GM18526 (cell line): ENCODE results near the gene TMEM38A.
A peak's percentile ranks its signal among the peaks of the same experiment; 100 is the strongest.

ENCODE experiments used
- POLR2A ChIP-seq: IDR thresholded peaks from 3 replicates; pipeline ENCODE4 v1.6.1; 2011; ENCODE audit not compliant: insufficient read length; ENCODE audit errors: extremely low read depth

TMEM38A gene

DNA sequence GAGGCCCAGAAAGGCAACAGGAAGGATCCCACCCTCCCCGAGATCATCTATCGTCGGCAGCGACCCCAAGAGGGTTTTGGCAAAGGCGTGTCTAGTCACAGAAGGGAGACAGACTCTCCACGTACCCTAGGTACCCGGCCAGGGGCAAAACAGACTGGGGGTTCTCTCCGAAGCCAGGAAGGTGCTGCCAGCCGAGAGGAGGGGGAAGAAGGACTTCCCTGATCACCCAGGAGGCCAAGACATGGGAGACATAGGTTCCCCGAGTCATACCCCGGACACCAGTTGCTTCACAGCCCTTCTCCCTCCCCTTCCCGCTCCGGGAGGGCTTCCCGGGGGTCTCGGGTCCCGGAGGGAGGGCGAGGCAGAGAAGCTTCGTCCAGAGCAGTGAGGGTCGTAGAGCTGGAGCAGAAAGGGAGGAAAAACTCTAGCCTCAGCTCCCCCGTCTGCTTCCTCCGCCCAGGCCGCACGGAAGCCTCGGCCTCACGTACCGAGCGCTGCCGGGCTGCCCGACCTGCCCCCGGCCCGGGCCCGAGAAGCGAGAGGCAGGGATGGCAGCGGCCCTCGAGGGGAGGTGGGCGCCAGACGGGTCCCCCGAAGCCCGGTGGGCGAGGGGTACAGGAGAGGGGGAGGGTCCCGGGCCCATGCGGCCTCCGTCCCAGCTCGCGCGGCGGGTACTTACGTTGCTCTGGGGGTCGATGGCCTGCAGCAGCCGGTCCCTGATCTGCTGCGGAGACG lies 33.6 kb upstream of the TMEM38A start:
- TF ChIP-seq POLR2A: no peak

DNA sequence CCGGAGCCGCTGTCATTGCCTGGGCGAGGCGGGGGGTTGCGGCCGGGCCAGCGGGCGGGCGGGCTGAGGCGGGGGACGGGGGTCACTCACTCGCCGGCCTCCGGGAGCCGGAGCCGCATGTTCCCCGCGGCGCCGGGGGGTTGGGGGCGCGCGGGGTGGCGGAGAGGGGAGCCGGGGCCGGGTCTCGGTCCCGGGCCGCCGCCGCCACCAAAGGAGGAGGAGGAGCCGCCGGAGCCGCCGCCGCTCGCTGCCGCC lies 33.1 kb upstream of the TMEM38A start:
- no peak for TF ChIP-seq POLR2A

DNA sequence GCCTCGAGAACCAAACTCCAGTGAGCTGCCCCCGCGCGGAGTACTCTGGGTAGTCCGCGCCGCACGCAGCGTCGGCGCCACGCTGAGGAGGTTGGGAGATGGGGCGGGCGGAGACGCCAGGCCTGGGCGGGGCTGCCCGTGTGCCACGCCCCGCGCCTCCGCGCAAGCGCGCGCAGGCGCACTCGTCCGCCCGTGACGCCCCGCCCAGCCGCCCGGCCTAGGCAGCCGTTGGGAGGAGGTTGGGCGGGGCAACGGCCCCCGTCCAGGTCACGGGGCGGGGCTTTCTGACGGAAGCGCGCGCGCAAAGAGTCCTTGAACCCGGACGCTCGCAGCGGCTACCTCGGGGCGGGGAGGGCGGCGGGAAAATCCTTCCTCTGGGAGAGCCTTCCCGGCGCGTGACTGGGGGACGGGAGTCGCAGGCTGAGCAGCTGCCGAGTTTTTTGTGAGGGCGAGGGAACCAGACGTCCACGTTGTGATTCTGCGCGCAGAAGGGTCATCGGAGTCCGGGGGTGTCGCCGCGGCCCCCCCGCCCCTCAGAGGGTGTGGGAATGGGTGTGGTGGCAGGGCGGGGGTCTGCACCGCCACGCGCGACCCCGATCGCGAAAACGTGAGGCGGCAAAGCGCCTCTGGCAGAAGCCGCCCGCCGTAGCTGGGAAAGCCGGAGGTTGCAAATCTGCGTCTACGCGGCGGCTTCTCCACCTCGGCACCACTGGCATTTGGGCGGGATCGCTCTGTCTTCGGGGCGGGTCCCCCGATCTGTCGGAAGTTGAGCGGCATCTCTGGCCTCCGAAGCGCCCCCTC lies 32.6 kb upstream of the TMEM38A start, which contains the start of gene MED26:
TSS of gene MED26 (minus strand) at position 22 of the 801 bp plus-strand sequence. CDS start 261 bp downstream, outside the sequence.
- TF ChIP-seq POLR2A: peak; percentile 90

DNA sequence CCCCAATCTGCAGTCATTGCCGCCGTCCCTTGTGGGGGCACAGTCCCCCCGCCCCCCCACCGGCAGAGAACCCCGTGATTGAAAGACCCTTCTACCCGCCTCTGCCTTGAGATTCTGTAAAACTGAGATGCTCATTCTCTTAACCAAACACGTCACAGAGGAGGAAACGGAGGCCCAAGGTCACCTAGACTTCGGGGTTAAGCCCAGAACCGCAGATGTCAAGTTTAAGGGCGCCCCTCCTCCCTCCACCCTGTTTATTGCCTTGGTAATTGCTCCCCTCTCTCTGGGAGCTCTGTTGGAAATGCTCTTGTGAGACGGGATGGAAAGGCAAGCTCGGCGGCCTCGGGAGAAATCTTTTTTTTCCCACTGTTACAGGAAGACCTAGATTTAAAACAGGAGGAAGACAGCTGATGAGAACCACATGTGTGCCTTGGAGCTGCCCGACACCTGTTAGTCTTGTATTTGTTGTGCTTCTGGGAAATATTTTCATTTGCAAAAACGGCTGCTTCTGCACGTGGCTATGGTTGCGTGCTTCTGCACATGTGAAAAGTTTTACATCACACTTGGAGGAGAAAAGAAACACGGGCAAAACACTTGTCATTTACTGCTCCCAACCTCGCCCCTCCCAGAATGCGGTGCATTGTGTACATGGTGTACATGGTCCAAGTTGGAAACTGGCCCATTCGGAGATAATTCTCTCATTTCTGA lies 31.8 kb upstream of the TMEM38A start:
- TF ChIP-seq POLR2A: no peak

DNA sequence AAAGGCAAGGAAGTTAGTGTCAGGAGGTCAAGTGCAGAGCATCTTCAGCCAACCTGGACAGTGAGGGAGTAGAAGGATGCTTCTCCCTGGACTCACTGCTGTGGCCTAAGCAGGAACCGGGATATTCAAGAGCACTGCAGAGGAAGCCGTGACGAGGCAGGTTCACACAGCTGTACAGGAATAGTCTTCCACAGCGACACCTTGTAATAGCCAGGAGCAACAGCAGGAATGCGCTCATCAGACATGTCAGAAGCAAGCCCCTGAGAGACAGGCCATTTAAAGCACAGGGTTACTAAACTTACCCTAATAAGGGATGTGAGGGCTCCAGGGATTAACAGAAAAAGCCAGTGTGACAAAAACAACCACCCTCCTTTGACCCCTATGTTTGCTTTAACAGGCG lies 29.5 kb upstream of the TMEM38A start:
- TF ChIP-seq POLR2A: no peak

DNA sequence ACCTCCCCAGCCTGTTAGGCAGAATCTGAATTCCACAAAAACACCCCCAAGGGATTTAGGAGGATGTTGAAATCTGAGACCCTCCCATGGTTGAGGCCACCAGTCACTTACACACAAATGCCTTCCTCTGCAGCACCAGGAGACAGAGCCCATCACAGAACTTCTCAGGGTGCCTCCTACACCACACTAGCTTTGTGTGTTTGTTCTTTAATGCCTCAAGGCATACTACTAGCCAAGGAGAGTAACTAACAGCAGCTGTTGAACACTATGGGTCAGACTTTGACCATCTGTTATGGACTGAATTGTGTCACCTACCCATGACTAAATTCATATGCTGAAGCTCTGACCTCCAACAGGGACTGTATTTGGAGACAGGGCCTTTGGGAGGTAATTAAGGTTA lies 23.4 kb upstream of the TMEM38A start:
- TF ChIP-seq POLR2A: no peak

DNA sequence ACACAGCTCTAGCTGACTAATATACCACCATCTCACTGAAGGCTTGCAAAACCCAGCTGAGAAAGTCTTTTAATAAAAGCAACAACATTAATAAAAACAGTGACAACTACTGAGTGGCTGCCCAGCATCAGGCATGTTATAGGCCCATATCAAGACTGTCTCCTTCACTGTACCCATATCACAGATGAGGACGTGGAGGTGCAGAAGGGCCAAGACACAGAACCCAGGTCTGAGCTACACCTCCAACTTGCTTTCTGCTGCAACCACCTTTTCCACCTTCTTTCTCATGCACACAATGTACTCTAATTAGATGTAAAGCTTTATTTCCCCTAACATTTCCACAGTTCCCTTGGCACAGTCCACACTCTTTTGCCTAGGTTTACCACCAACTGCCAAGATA lies 22.3 kb upstream of the TMEM38A start:
- TF ChIP-seq POLR2A: no peak

DNA sequence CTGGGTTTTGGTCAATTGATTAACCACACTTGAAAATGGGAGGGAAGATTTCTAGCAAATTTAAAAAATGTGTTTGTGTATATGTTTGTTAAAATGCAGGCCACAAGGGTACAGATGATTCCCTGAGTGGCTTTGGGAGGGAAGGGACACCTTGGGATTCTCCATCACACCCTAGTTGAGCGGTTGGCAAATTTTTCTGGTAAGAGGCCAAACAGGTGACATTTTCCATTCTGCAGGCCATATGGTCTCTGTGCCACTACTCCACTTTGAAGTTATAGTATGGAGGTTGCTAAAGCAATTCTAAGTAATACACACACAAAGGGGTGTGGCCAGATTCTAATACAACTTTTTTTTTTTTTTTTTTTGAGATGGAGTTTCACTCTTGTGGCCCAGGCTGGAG lies 20.0 kb upstream of the TMEM38A start:
- TF ChIP-seq POLR2A: no peak

DNA sequence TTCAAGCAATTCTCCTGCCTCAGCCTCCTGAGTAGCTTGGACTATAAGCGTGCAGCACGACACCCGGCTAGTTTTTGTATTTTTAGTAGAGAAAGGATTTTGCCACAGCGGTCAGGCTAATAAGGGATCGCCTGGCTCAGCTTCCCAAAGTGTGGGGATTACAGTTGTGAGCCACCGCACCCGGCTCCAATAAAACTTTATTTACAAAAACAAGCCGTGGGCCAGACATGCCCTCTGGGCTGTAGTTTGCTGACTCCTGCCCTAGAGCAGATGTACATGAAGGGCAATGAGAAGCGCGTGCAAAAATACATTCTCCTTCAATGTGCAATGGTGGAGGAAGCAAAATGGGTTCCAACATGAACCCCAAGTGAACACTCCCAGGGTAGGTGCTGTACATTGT lies 19.2 kb upstream of the TMEM38A start:
- TF ChIP-seq POLR2A: no peak

DNA sequence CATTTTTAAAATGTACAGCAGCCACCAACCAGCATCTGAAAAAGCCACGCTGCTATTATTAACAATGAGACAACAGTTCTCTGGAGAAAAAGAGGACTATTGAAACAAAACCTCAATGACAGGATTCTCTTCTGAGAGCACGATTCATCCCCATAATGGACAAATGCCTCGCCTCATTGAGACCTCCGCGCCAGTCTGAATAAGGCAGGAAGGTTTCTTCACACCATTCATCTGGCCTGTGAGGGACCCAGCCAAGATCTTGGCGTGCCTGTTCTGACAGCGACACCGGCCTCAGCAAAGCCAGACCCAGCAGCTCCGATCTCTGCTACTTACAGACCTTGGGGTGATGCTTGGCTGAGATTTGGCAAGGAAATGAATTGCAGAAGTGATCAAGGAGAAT lies 15.8 kb upstream of the TMEM38A start:
- no peak for TF ChIP-seq POLR2A

DNA sequence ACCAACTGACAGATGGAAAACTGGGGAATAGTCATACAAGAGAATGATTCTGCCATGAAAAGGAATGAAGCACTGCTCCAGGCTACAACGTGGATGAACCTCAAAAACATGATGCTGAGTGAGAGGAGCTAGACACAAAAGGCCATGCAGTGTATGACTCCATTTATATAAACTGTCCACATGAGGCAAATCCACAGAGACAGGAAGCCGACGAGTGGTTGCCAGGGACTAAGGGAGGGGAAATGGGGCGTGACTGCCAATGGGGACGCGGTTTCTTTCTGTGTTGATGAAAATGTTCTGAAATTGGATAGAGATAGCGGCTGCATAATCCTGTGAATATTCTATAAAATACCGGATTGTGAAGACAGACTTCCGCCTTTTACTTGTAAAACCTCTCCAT lies 11.2 kb upstream of the TMEM38A start:
- TF ChIP-seq POLR2A: no peak

DNA sequence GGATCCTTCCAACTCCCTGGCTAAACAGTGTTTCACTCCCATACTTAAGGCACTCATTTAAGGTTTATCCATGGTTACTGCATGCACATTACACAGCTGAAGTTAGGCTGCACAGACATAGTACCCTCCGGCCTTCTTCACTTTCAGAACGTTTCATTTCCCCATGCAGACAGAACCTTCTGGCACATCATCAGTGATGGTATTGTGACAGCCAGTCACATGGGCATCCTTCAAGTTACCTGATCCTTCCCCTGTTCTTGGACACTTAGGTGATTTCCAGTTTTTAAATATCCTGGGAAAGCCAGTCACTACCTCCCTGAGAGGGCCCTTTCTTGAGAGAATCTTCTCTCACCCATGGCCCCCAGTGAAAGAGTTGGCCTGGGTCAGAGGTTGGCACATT lies 10.1 kb upstream of the TMEM38A start:
- TF ChIP-seq POLR2A: no peak

DNA sequence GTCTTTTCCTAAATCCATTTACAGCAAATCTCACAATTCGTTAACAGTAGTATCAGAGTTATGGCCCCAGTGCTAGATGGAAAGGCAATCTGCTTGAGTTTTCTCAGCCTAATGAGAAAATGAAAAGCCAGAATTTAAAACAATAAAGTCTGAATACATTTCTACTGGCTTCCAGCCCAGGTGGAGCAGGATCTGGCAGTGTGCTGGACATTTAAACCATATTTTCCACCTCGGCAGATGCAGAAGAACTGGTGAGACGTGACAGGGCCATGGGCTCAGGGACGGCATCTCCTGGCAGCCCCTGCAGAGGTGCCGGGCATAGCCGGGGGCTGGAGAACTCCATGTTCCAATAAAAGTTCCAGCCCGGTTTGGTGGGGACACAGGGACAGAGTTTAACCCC lies 8.1 kb upstream of the TMEM38A start:
- TF ChIP-seq POLR2A: no peak

DNA sequence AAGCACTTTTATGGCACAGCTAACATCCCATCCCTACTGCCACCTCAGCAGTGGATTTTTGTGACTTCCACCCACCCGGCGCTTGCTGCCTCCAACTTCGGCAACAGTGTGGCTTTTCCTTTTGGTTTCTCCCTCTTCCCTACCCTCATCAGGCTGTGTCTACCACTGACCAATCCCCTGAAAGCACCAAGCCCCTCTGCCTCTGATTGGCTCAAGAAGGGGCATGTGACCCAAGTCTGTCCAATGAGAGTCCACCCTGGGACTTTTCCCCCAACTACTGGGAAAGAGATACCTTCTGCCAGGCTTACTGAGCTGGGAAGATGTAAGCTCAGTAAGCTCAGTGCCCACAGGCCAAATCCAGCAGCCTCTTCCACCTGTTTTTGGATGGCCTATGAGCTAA lies 6.8 kb upstream of the TMEM38A start:
- TF ChIP-seq POLR2A: no peak

DNA sequence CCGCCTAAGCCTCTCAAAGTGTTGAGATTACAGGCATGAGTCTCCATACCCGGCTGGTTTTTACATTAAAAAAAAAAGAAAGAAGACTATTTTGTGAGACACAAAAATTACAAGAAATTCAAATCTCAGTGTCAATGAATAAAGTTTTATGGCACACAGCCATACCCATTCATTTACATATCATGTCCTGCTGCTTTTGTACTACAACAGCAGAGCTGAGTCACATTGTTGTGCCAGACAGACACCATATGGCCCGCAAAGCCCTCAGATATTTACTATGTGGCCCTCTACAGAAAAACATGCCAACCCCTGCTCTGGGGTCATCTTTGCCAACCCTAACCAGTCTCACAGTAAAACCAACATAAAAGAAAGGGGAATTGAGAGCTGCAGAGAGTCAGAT lies 6.3 kb upstream of the TMEM38A start:
- no peak for TF ChIP-seq POLR2A

DNA sequence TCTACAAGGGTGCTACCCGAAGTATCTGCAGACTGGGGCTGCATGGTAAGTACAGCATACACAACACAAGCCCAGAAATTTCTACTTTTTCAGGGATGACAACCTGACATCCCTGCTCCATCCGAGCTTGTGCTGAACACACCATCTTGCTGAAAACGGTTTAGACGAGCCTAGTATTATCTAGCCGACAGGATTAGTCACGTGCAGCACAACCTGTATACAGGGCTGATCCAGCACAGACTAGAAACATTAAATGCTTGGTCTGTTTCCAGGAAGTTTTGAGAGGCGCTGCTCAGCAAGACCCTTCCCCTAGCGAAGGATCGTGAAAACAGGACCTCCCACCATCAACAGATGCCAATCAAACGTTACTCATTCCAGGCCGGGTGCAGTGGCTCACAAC lies 5.2 kb upstream of the TMEM38A start:
- no peak for TF ChIP-seq POLR2A
